GM19239 (cell line): ENCODE data around the gene CPT1C.

ENCODE experiments used
- DNase-seq: peaks from one replicate; pipeline ENCODE4 v3.0.0; 2011; ENCODE audit warnings: low spot score; ENCODE audit not compliant: insufficient read length
- FAIRE-seq: peaks from 2 replicates; lab custom pipeline; 2011; peaks lifted over from hg19 to GRCh38; lab: Jason Lieb, UNC

CPT1C gene

DNA sequence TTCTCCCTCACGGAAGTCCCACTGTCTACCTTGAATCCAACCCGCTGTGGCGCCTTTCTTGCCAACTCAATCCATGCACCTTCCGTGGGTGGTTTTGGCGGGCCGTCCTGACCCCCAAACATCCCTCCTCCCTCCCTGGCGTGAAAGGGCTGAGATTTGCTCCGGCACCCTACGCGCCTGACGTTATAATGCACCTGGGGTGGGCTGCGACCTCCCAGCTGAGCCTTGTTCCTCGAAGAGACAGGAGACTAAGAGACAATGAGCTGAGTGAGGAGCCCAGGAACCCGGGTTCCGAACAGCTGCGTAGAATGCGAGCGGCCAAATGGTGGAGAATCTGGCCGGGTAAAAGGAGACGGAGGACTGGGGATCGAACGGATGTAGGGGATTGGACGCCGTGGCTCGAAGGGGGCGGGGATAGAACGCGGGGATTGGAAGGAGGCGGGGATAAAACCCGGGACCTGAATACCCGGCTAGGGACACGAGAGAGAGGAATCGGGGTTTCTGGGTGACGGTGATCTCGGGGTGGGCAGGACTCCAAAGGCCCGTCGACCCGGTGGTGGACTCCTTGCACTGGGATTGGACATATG, at the start of gene CPT1C:
Gene CPT1C (plus strand): TSS at position 461 of the 587 bp plus-strand sequence. CDS start 1,137 bp downstream, outside the sequence.
- FAIRE-seq (peak; percentile 76), DNase-seq (no peak)

DNA sequence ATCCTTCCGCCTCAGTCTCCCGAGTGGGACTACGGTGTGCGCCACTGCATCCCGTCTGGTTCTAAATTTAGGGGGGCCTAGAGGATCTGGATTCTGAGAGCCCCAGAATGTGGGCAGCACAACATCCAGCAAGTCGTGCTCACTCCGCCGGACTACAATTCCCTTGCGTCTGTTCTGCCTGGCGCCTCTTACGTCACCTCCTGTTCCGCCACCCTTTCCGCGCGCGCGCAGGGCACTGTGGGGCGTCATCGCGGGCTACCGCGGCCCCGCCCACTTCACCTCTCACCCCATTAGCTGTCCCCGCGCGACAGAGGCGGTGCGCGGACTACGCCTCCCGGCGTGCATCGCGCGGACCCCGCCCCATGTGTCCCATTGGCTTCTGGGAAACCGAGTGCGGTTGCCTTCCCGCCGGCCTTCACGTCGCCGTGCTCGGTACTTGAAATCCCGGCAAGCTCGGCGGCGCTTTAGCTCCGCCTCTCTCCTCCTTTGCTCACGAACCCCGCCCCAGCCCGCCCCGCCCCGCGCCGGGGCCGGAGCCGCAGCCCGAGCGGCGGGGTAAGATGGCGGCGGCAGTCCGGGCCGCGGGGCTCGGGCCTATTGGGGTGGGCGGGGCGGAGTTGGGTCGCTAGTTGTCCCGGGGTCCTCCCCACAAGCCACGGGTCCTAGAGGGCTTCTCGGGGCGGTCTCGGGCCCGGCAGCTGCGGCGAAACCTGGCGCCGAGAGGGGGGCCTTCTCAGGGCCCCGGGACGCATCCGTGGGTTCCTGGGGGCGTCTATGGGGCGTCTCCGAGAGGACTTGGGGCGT, 49.0 kb upstream of the CPT1C start, which contains the start of gene SCAF1:
Gene SCAF1 (plus strand): TSS at position 522 of the 804 bp plus-strand sequence. CDS start 2,818 bp downstream, outside the sequence.
- peak; percentile 97 for FAIRE-seq
- DNase-seq: peak; percentile 94

DNA sequence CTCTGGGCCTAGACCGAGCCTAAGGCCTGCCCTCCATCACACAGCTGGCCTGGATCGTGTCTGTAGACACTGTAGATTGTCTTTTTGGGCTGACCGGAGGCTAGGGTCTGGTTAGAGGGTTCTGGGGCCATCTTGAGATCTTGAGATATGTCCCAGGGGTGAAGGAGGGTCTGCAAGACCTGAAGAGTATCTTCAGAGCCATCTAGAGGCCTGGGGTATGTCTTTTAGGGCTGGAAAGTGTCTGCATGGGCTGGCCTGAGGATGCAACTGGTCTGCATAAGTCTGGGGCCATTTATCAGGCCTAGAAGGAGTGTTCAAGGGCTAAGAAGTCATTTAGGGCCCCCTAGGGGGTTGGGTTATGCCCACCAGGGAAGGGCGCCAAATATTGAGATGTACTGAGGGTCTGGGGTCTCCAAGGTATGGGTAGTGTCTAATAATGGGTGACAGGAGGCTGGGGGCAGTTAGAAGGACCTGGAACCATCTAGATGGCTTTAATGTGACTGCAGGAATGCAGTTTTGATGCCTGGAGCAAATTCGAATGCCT, 48.4 kb upstream of the CPT1C start:
- FAIRE-seq (peak; percentile 40), DNase-seq (no peak)

DNA sequence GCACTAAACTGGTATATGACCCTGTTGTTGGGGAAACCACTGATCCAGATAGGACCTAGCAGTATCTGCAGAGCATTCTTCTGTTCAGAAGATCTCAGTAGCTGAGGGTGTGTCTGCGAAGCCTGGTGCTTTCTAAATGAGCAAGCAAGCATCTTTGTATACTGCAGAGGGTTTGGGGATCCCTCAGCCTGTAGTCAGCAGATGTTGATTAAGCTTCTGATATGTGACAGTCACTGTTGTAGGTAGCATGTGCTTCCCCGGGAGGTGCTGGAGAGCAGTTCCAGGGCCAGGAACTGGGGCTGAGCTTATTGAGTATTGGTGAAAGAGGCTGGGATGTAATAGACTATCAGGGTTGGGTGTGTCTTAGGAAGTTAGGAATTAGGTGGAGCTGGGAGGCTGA, 47.5 kb upstream of the CPT1C start:
- DNase-seq (no peak), FAIRE-seq (peak; percentile 75)

DNA sequence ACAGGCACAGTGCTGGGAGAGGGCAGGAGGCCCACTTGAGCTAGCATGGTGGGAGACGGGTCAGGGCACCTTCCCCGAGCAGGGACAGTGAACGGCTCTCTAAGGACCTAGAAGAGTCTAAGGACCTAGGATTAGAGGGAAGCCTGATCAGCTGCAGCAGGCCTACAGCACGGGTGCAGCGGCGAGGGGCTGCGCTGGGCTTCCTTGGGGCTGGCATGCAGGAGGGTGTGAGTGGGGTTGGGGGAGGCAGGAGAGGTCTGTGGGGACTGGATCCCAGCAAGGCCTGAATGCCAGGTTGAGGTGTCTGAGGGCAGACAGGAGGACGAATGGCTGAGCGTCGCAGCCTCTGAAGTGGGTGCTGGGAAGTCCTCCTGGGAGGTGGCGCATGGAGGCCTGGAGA, 45.3 kb upstream of the CPT1C start:
- DNase-seq (no peak), FAIRE-seq (no peak)

DNA sequence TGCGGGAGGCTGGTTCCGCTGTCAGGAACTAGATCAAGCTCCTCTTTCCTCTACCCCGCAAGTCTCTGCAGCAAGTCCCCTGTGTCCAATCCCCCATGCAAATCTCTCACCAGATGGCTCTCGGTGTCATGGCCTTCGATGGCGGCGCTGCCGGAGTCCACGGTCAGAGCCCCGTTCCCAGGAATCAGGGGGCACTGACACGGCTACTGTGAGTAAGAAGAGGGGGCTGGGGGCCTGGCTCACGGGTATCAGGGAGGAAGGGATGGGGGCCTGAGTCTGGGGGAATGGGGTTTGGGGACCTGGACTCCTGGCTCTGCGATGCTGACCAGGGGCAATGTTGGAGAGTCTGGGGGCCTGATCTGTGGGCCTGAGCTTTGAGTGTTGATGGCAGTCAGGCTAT, 44.9 kb upstream of the CPT1C start:
- no peak for DNase-seq
- FAIRE-seq: no peak

DNA sequence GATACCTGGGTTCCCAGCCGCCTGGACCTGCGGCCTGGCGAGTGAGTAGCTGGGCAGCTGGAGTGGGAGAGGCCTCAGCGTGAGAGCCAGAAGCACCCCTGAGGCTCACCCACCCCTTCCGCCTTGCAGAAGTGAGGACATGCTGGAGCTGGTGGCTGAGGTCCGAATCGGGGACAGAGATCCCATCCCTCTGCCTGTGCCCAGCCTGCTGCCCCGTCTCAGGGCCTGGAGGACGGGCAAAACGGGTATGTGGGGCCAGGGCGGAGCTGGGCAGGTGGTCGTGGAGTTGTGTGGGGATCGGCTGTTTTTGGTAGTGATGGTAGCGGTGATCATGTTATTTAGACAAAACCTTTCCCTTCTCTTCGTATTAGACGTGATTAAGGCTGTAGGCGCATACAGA, 44.3 kb upstream of the CPT1C start:
- no peak for DNase-seq
- FAIRE-seq: no peak

DNA sequence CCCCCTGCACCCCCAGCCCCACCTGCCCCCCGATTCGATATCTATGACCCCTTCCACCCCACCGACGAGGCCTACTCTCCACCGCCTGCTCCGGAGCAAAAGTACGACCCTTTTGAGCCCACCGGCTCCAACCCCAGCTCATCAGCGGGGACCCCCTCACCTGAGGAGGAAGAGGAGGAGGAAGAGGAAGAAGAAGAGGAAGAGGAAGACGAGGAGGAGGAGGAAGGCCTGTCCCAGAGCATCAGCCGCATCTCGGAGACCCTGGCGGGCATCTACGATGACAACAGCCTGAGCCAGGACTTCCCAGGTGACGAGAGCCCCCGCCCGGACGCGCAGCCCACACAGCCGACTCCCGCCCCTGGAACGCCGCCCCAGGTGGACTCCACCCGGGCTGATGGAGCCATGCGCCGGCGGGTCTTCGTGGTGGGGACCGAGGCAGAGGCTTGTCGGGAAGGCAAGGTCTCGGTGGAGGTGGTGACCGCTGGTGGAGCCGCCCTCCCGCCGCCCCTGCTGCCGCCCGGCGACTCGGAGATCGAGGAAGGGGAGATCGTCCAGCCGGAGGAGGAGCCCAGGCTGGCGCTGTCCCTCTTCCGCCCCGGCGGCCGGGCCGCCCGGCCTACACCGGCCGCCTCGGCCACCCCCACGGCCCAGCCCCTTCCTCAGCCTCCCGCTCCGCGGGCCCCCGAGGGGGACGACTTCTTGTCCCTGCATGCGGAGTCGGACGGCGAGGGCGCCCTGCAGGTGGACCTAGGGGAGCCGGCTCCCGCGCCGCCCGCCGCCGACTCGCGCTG, 39.7 kb upstream of the CPT1C start:
- DNase-seq (no peak), FAIRE-seq (no peak)

DNA sequence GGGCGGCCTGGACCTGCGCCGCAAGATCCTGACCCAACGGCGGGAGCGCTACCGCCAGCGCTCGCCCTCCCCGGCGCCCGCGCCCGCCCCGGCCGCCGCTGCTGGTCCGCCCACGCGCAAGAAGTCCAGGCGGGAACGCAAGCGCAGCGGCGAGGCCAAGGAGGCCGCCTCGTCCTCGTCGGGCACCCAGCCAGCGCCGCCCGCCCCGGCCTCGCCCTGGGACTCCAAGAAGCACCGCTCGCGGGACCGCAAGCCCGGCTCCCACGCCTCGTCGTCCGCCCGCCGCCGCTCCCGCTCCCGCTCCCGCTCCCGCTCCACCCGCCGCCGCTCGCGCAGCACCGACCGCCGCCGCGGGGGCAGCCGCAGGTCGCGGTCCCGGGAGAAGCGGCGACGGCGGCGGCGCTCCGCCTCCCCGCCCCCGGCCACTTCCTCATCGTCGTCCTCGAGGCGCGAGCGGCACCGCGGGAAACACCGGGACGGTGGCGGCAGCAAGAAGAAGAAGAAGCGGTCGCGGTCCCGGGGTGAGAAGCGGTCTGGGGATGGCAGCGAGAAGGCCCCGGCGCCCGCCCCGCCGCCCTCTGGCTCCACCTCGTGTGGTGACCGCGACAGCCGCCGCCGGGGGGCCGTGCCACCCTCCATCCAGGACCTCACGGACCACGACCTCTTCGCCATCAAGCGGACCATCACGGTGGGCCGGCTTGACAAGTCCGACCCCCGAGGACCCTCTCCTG, 38.9 kb upstream of the CPT1C start:
- FAIRE-seq: no peak
- DNase-seq: no peak

DNA sequence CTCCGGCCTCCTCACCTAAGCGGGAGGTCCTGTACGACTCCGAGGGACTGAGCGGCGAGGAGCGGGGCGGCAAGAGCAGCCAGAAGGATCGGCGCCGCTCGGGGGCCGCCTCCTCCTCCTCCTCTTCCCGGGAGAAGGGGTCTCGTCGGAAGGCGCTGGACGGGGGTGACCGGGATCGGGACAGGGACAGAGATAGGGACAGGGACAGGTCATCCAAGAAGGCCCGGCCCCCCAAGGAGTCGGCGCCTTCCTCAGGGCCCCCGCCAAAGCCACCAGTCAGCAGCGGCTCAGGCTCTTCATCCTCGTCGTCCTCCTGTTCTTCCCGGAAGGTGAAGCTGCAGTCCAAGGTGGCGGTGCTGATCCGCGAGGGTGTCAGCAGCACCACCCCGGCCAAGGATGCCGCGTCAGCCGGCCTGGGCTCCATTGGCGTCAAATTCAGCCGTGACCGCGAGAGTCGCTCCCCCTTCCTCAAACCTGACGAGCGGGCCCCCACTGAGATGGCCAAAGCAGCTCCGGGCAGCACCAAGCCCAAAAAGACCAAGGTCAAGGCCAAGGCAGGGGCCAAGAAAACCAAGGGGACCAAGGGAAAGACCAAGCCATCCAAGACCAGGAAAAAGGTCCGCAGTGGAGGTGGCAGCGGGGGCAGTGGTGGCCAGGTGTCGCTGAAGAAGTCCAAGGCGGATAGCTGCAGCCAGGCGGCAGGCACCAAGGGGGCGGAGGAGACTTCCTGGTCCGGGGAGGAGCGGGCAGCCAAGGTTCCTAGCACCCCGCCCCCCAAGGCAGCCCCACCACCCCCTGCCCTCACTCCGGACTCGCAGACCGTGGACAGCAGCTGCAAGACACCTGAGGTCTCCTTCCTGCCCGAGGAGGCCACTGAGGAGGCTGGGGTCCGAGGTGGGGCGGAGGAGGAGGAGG, 38.1 kb upstream of the CPT1C start:
- FAIRE-seq (no peak), DNase-seq (no peak)

DNA sequence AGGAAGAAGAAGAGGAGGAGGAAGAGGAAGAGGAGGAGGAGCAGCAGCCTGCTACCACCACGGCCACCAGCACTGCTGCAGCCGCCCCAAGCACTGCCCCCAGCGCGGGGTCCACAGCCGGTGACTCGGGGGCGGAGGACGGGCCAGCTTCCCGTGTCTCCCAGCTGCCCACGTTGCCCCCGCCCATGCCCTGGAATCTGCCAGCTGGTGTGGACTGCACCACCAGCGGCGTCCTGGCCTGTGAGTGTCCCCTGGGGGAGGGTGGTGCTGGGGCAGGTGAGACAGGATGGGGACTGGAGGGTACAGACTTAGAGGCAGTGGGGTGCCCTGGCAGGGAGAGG, 37.5 kb upstream of the CPT1C start:
- FAIRE-seq (no peak), DNase-seq (no peak)

DNA sequence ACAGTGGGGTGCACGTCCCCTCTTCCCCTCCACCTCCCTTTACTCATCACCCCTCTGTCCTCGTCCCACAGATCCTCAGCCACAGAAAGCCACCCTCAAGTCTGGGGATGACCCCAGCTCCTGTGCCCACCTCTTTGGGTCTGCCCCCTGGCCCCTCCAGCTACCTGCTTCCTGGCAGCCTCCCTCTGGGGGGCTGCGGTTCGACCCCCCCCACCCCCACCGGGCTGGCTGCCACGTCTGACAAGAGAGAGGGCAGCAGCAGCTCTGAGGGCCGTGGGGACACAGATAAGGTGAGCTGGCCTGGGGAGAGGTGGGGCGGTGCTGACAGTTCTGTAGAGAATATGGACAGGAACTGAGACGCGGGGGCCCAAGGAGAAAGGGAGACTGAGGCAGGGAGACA, 36.3 kb upstream of the CPT1C start:
- FAIRE-seq (no peak), DNase-seq (no peak)

DNA sequence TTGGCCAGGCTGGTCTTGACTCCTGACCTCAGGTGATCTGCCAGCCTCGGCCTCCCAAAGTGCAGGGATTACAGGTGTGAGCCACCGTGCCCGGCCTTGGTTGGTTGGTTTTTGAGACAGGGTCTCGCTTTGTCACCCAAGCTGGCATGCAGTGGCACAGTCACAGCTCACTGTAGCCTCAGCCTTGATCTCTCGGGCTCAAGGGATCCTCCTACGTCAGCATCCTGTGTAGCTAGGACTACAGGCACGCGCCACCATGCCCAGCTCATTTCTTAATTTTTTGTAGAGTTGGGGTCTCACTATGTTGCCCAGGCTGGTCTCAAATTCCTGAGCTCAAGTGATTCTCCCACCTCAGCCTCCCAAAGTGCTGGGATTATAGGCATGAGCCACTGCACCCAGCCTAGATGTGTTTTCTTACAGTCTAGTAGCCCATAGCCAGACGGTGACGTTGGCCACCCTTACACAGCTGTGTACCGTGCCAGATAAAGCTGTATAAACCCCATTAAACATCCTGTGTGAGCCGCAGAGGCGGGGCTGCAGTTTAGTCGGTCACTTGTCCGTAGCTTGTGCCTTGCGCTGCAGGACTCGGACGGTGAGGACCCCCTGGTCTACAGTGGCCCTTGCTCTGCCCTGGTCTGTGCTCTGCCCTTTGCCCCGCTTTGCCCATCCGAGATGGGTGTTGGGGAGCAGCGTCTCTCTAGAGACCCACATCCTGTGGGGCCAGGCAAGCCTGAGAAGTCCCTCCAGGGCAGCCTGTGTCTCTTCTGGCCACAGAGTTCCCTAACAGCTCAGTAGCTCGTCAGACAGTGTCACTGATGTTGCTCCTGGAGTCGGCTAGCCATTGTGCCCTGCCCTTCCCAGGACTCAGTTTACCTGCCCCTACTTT, 35.1 kb upstream of the CPT1C start:
- DNase-seq (no peak), FAIRE-seq (no peak)

DNA sequence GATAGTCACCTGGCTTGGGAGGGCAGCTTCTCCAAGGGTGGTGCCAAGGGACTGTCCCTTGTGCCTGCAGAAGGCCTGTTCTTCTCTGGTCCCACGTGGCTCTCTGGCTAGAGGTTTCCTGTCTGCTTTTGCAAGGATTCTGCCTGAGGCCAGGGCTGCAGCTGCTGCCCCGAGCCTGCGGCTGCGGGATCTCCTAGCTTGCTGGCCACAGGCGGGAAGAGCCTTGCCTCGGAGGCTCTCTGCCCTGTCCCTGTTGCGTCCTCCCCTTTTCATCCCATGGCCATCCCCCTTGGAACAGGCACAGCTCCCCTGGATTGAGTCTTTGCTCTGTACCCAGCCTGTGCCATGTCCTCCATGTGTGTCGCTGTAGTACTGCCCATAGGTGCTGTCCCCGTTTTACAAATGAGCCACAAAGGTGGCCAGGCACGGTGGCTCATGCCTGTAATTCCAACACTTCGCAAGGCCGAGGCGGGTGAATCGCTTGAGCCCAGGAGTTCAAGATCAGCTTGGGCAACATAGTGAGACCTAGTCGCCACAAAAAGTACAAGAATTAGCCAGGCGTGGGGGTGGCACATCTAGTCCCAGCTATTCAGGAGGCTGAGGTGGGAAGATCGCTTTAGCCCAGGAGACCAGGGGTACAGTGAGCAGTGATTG, 34.3 kb upstream of the CPT1C start:
- FAIRE-seq: no peak
- DNase-seq: no peak

DNA sequence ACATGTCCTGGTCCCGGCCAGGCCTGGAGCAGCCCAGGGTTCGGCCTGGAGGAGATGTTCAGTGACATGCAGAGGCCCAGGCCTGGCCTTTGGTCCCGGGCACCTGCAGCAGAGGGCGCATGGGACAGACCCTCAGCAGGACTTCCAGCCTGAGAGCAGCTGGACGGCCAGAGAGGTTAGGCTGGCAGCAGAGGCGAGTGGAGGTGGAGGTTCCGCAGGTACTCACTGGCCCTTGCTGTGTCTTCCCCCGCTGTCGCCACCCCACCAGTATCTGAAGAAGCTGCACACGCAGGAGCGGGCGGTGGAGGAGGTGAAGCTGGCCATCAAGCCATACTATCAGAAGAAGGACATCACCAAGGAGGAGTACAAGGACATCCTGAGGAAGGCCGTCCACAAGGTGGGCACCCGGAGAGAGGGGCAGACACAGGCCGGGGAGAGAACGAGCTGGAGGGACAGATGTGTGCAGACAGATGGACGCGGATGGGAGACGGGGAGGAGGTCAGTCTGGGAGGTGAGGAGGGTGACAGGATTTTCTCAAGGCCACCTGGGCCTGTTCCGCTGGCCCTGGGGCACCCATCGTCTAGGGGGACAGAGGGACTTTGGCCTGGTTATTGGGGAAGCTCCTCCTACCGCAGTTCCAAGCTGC, 33.3 kb upstream of the CPT1C start:
- FAIRE-seq: no peak
- DNase-seq: no peak

DNA sequence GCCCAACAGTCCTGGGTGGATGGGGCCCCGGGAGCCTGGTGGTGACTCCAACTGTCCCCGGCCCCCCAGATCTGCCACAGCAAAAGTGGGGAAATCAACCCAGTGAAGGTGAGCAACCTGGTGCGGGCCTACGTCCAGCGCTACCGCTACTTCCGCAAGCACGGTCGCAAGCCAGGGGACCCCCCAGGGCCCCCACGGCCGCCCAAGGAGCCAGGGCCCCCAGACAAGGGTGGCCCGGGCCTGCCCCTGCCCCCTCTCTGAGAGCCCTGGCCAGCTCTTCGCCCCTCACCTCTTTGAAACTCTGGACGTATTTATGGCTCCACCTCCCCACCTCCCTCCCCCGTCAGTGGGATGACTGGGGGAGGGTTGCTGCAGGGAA, 32.8 kb upstream of the CPT1C start:
- FAIRE-seq: no peak
- DNase-seq: no peak
